Breast epithelium (tissue), 3 donors: Measurements from ENCODE around the gene PRKAR1B.

ENCODE experiments used
- CTCF ChIP-seq, 3 donors: fragments of 450-650 bp; IDR thresholded peaks; one replicate each; pipeline ENCODE4 v1.5.1; 2016 to 2017; ENCODE audit warnings: antibody characterized with exemption in 3 of 3, mild to moderate bottlenecking in 3 of 3, moderate library complexity in 3 of 3
- POLR2A ChIP-seq: fragments of 450-650 bp; IDR thresholded peaks from one replicate; pipeline ENCODE4 v1.6.1; 2016; ENCODE audit warnings: antibody characterized with exemption, mild to moderate bottlenecking, moderate library complexity
- POLR2AphosphoS5 ChIP-seq, 3 donors: sonication (generic); formaldehyde crosslinking; IDR thresholded peaks; one replicate each; pipeline ENCODE4 v1.6.1; 2017; ENCODE audit warnings: antibody characterized with exemption in 3 of 3

- TF ChIP-seq POLR2A (no peak), CTCF (IDR thresholded peaks at IDR 0.05) (no peak), POLR2AphosphoS5 (IDR thresholded peaks at IDR 0.05) (no peak)
These were observed 187.2 kb downstream of the PRKAR1B start for GRCh38 chr7:539731-540411.
